ENCODE data around the gene HMGB4.

The HMGB4 gene

DNA sequence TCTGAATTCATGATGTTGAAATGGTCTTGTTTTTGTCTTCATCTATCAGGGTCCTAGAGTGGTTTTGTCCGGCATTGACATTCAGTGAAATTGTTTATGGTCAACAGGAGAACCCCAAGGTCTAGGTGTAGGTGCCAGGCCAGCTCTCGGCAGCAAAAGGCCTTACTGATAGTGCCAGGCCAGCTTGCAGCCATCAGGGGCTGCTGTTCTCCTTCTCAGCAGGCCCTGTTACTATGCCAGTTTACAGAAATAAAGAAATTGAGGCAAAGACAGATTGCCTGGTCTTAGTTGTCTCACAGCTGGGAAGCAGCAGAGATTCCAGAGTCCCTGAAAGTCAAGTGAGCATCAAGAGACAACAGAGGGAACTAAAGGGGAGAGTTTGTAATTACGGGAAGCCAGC is 12.0 kb downstream of the HMGB4 start:
- Histone ChIP-seq H2AFZ (ENCODE audit: low read depth, low read length) (no peak overlapping the region), H3K79me2 (ENCODE audit: low read length) (no peaks in the 10 kb centered on the region), H3K4me1 (ENCODE audit: low read length) (no peaks in the 10 kb centered on the region), H4K20me1 (ENCODE audit: insufficient read depth, low read length) (no peaks in the 10 kb centered on the region), H3K9me3 (ENCODE audit: insufficient read depth, low read length) (no peaks in the 10 kb centered on the region), H3K4me3 (ENCODE audit: low read length) (no peak overlapping the region), H3K27ac (ENCODE audit: low read length) (no peak overlapping the region), H3K4me2 (ENCODE audit: low read length) (no peak overlapping the region), H3K9ac (ENCODE audit: low read length) (no peak overlapping the region), H3K36me3 (replicated peaks; ENCODE audit: low read depth, low read length) (no peaks in the 10 kb centered on the region), H3K27me3 (ENCODE audit: low read depth, low read length) (peaks cover 9% of the 10 kb centered on the region; the same call in 1 of the 2 replicates)
- TF ChIP-seq EZH2phosphoT487 (IDR thresholded peaks at IDR 0.05; ENCODE audit: low read depth), result no peak
- TF ChIP-seq, protein P1, sequence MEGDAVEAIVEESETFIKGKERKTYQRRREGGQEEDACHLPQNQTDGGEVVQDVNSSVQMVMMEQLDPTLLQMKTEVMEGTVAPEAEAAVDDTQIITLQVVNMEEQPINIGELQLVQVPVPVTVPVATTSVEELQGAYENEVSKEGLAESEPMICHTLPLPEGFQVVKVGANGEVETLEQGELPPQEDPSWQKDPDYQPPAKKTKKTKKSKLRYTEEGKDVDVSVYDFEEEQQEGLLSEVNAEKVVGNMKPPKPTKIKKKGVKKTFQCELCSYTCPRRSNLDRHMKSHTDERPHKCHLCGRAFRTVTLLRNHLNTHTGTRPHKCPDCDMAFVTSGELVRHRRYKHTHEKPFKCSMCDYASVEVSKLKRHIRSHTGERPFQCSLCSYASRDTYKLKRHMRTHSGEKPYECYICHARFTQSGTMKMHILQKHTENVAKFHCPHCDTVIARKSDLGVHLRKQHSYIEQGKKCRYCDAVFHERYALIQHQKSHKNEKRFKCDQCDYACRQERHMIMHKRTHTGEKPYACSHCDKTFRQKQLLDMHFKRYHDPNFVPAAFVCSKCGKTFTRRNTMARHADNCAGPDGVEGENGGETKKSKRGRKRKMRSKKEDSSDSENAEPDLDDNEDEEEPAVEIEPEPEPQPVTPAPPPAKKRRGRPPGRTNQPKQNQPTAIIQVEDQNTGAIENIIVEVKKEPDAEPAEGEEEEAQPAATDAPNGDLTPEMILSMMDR (IDR thresholded peaks at IDR 0.05; ENCODE audit: low read depth, low read length), result peak; percentile 28

DNA sequence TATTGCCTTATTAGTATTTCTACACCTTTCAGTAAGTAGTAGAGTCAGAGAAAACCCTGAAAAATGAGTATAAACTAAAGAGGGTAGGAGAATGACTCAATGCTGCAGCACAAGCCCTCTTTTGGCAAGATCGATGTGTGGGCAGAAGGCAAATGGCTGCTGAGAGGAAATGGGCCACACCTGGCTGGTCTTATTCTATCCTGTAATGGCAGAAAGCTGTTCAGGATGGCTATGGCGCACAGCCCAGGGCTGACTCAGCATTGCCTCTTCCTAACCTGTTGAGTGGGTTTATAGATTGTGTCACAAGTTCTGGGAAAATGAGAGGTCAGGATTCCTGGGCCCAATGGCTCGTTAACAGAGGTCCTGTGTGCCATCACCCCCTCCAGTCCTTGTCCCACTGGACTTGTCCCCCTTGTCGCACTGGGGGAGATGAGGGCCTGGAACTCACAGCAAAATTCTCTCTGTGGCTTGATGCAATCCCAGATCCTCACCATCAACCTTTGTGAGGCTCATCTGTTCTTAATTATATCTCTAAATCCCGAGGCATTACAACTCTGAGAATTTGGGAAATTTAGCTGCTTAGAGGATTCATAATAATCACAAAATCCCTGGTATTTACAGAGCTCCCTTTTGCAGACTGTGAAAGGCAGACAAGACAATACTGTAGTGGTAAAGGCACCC is 13.2 kb downstream of the HMGB4 start:
- TF ChIP-seq, protein P1 (IDR thresholded peaks at IDR 0.05; ENCODE audit: low read depth, low read length), result no peak
- TF ChIP-seq EZH2phosphoT487 (IDR thresholded peaks at IDR 0.05; ENCODE audit: low read depth), result no peak
- Histone ChIP-seq H3K9me3 (ENCODE audit: insufficient read depth, low read length) (no peaks in the 10 kb centered on the region), H3K4me1 (ENCODE audit: low read length) (no peaks in the 10 kb centered on the region), H3K4me3 (ENCODE audit: low read length) (no peak overlapping the region), H4K20me1 (ENCODE audit: insufficient read depth, low read length) (no peaks in the 10 kb centered on the region), H3K27me3 (ENCODE audit: low read depth, low read length) (peaks cover 9% of the 10 kb centered on the region; the same call in 1 of the 2 replicates), H3K36me3 (replicated peaks; ENCODE audit: low read depth, low read length) (no peaks in the 10 kb centered on the region), H3K79me2 (ENCODE audit: low read length) (no peaks in the 10 kb centered on the region), H2AFZ (ENCODE audit: low read depth, low read length) (no peak overlapping the region), H3K27ac (ENCODE audit: low read length) (no peak overlapping the region), H3K9ac (ENCODE audit: low read length) (no peak overlapping the region), H3K4me2 (ENCODE audit: low read length) (no peak overlapping the region)

DNA sequence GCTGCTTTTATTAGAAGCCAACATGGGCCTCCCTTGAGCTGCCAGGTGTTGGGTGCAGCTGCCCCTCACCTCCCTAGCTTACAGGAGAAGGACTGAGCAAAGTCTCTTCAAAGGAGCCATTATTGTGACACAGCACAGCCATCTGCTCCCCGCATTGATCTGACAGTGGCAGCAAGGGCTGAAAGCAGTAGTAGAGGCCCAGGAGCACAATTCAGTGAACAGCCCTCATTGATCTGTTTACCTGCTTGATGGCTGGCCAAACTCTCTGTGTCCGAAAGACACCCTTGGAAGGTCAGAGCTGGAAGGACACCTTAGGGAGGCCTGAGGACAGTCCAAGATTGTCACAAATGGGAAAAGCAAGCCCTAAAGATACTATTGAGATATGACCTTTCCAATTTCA is 14.5 kb downstream of the HMGB4 start:
- no peak overlapping the region for H2AFZ ChIP-seq (ENCODE audit: low read depth, low read length)
- no peaks in the 10 kb centered on the region for H3K79me2 ChIP-seq (ENCODE audit: low read length)
- no peak for TF ChIP-seq EZH2phosphoT487 (IDR thresholded peaks at IDR 0.05; ENCODE audit: low read depth)
- TF ChIP-seq, protein P1 (IDR thresholded peaks at IDR 0.05; ENCODE audit: low read depth, low read length), result no peak
- no peak overlapping the region for H3K4me2 ChIP-seq (ENCODE audit: low read length)
- no peaks in the 10 kb centered on the region for H3K36me3 ChIP-seq (replicated peaks; ENCODE audit: low read depth, low read length)
- H3K27me3 ChIP-seq (ENCODE audit: low read depth, low read length), result peaks cover 9% of the 10 kb centered on the region; the same call in 1 of the 2 replicates
- no peak overlapping the region for H3K9ac ChIP-seq (ENCODE audit: low read length)
- H3K4me3 ChIP-seq (ENCODE audit: low read length), result no peak overlapping the region
- H3K4me1 ChIP-seq (ENCODE audit: low read length), result no peaks in the 10 kb centered on the region
- H4K20me1 ChIP-seq (ENCODE audit: insufficient read depth, low read length), result no peaks in the 10 kb centered on the region
- no peaks in the 10 kb centered on the region for H3K9me3 ChIP-seq (ENCODE audit: insufficient read depth, low read length)
- no peak overlapping the region for H3K27ac ChIP-seq (ENCODE audit: low read length)

DNA sequence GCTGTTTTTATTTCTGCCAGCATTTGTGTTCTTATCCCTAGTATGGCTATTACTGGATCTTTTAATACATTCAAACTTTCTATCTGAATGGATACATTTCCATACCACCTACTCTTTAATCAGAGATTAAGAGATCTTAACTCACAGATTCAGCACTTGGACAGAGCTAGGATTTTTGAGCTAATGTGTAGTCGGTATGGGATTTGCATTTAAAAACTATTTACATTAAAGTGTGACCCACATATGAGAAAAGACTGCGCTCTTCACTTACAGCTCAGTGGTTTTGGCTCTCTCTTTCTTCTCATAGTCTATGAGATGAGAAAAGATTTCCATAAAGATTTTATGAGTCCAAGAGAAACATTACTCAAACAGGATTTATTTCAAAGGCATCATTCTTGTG is 16.4 kb downstream of the HMGB4 start:
- H3K79me2 ChIP-seq (ENCODE audit: low read length), result no peaks in the 10 kb centered on the region
- TF ChIP-seq, protein P1 (IDR thresholded peaks at IDR 0.05; ENCODE audit: low read depth, low read length), result no peak
- no peak for TF ChIP-seq EZH2phosphoT487 (IDR thresholded peaks at IDR 0.05; ENCODE audit: low read depth)

More for the DNA sequence above, 16.4 kb downstream of the HMGB4 start:
- Histone ChIP-seq H3K27ac (ENCODE audit: low read length) (no peak overlapping the region), H4K20me1 (ENCODE audit: insufficient read depth, low read length) (no peaks in the 10 kb centered on the region), H3K9me3 (ENCODE audit: insufficient read depth, low read length) (no peaks in the 10 kb centered on the region), H3K36me3 (replicated peaks; ENCODE audit: low read depth, low read length) (no peaks in the 10 kb centered on the region), H3K27me3 (ENCODE audit: low read depth, low read length) (no peaks in the 10 kb centered on the region), H3K4me1 (ENCODE audit: low read length) (no peaks in the 10 kb centered on the region), H3K9ac (ENCODE audit: low read length) (no peak overlapping the region), H2AFZ (ENCODE audit: low read depth, low read length) (no peak overlapping the region), H3K4me2 (ENCODE audit: low read length) (no peak overlapping the region), H3K4me3 (ENCODE audit: low read length) (no peak overlapping the region)

All from OCI-LY3 (cell line).